H9 (cell line): ENCODE data around the gene TTC39A. TPM values are rescaled to one million over a fixed set of nuclear protein-coding genes. Genes with fewer than 3 reads are reported as not detected.

Experiments
- DNase-seq: peaks from one replicate; pipeline ENCODE4 v3.0.0-alpha.2; 2017
- H2AFZ ChIP-seq: one replicate; pipeline ENCODE4 v1.6.1; 2013; ENCODE audit warnings: mild to moderate bottlenecking, low read length, control low read depth, moderate library complexity
- H2AK5ac ChIP-seq: 2 replicates; pipeline ENCODE4 v1.6.1; 2013; ENCODE audit warnings: low read length, control low read depth, mixed read lengths; ENCODE audit not compliant: insufficient read length
- H2BK120ac ChIP-seq: one replicate; pipeline ENCODE4 v1.6.1; 2013; ENCODE audit warnings: low read depth, mild to moderate bottlenecking, low read length, control low read depth, inconsistent platforms; ENCODE audit not compliant: poor library complexity, severe bottlenecking
- H2BK12ac ChIP-seq: 2 replicates; pipeline ENCODE4 v1.6.1; 2013; ENCODE audit warnings: low read length, control low read depth, mixed read lengths, low read depth; ENCODE audit not compliant: insufficient read length
- H2BK15ac ChIP-seq: 2 replicates; pipeline ENCODE4 v1.6.1; 2013; ENCODE audit warnings: low read depth, low read length, control low read depth
- H2BK20ac ChIP-seq: one replicate; pipeline ENCODE4 v1.6.1; 2013; ENCODE audit warnings: low read depth, mild to moderate bottlenecking, low read length, control low read depth, inconsistent platforms; ENCODE audit not compliant: poor library complexity, severe bottlenecking
- H2BK5ac ChIP-seq: 2 replicates; pipeline ENCODE4 v1.6.1; 2013; ENCODE audit warnings: low read length, control low read depth, mixed read lengths; ENCODE audit not compliant: insufficient read length
- H3K14ac ChIP-seq: 2 replicates; pipeline ENCODE4 v1.6.1; 2013; ENCODE audit warnings: low read length, control low read depth; ENCODE audit not compliant: insufficient read depth
- H3K18ac ChIP-seq: 2 replicates; pipeline ENCODE4 v1.6.1; 2013; ENCODE audit warnings: low read depth, mild to moderate bottlenecking, mixed read lengths, low read length, control low read depth; ENCODE audit not compliant: insufficient read length
- H3K23ac ChIP-seq: 2 replicates; pipeline ENCODE4 v1.6.1; 2013; ENCODE audit warnings: low read length, control low read depth, mixed read lengths, low read depth; ENCODE audit not compliant: insufficient read length
- H3K23me2 ChIP-seq: 2 replicates; pipeline ENCODE4 v1.6.1; 2013; ENCODE audit warnings: low read depth, mild to moderate bottlenecking, mixed read lengths, low read length, control low read depth; ENCODE audit not compliant: insufficient read length, poor library complexity, severe bottlenecking
- H3K27ac ChIP-seq: 2 replicates; pipeline ENCODE4 v1.5.1; 2013; ENCODE audit warnings: low read length, control low read depth, mixed read lengths, low read depth; ENCODE audit not compliant: insufficient read length
- H3K27me3 ChIP-seq: 2 replicates; pipeline ENCODE4 v1.6.1; 2013; ENCODE audit warnings: low read length, control low read depth, inconsistent platforms; ENCODE audit not compliant: insufficient read depth
- H3K4ac ChIP-seq: 2 replicates; pipeline ENCODE4 v1.6.1; 2013; ENCODE audit warnings: low read depth, mild to moderate bottlenecking, control low read depth, inconsistent platforms, low read length, moderate library complexity
- H3K4me1 ChIP-seq: 2 replicates; pipeline ENCODE4 v1.6.1; 2013; ENCODE audit warnings: low read length, control low read depth, inconsistent platforms; ENCODE audit not compliant: insufficient read depth
- H3K4me2 ChIP-seq: 2 replicates; pipeline ENCODE4 v1.6.1; 2013; ENCODE audit warnings: low read length, control low read depth, mixed read lengths; ENCODE audit not compliant: insufficient read length, insufficient read depth
- H3K56ac ChIP-seq: 2 replicates; pipeline ENCODE4 v1.6.1; 2013; ENCODE audit warnings: low read depth, mild to moderate bottlenecking, mixed read lengths, low read length, control low read depth; ENCODE audit not compliant: insufficient read length
- H3K79me1 ChIP-seq: 2 replicates; pipeline ENCODE4 v1.6.1; 2013; ENCODE audit warnings: low read depth, mild to moderate bottlenecking, moderate library complexity, low read length, control low read depth, inconsistent platforms; ENCODE audit not compliant: insufficient read depth, poor library complexity, severe bottlenecking
- H3K79me2 ChIP-seq: 2 replicates; pipeline ENCODE4 v1.6.1; 2013; ENCODE audit warnings: low read length, control low read depth, inconsistent platforms; ENCODE audit not compliant: insufficient read depth
- H3K9ac ChIP-seq: 2 replicates; pipeline ENCODE4 v1.6.1; 2013; ENCODE audit warnings: low read length, control low read depth, mixed read lengths; ENCODE audit not compliant: insufficient read length; ENCODE audit errors: extremely low read depth
- H3K9me3 ChIP-seq: one replicate; pipeline ENCODE4 v1.6.1; 2013; ENCODE audit warnings: low read depth, low read length, inconsistent platforms; ENCODE audit not compliant: control insufficient read depth
- H3T11ph ChIP-seq: one replicate; pipeline ENCODE4 v1.6.1; 2013; ENCODE audit warnings: mild to moderate bottlenecking, low read length, control low read depth, inconsistent platforms
- H4K20me1 ChIP-seq: one replicate; pipeline ENCODE4 v1.6.1; 2013; ENCODE audit not compliant: control insufficient read depth, insufficient read length, insufficient read depth
- H4K5ac ChIP-seq: 2 replicates; pipeline ENCODE4 v1.6.1; 2013; ENCODE audit warnings: low read depth, mild to moderate bottlenecking, mixed read lengths, low read length, control low read depth; ENCODE audit not compliant: insufficient read length
- H4K8ac ChIP-seq: replicated peaks from 2 replicates; pipeline ENCODE4 v1.6.1; 2013; ENCODE audit warnings: low read length, control low read depth, mixed read lengths, low read depth; ENCODE audit not compliant: insufficient read length
- H4K91ac ChIP-seq: 2 replicates; pipeline ENCODE4 v1.6.1; 2013; ENCODE audit warnings: low read depth, mild to moderate bottlenecking, moderate library complexity, mixed read lengths, low read length, control low read depth; ENCODE audit not compliant: insufficient read length
- H3K27ac Mint-ChIP-seq, 3 experiments: 2 replicates in 2 of 3; 3 replicates in 1 of 3; pipeline ENCODE4 v1.8.0; 2020 to 2021; ENCODE audit warnings: mixed read lengths in 3 of 3, mild to moderate bottlenecking in 1 of 3, moderate library complexity in 1 of 3
- H3K27me3 Mint-ChIP-seq: 2 replicates; pipeline ENCODE4 v1.8.0; 2021; ENCODE audit warnings: low read depth, mild to moderate bottlenecking, moderate library complexity, mixed read lengths
- H3K36me3 Mint-ChIP-seq, 3 experiments: 2 replicates in 2 of 3; 3 replicates in 1 of 3; pipeline ENCODE4 v1.8.0; 2020 to 2021; ENCODE audit warnings: low read depth in 3 of 3, mixed read lengths in 3 of 3; ENCODE audit not compliant: insufficient read depth in 1 of 3
- H3K4me1 Mint-ChIP-seq, 2 experiments: 2 replicates each; pipeline ENCODE4 v1.8.0; 2020; ENCODE audit warnings: mixed read lengths in 2 of 2
- H3K4me3 Mint-ChIP-seq, 2 experiments: 2 replicates in 1 of 2; 3 replicates in 1 of 2; pipeline ENCODE4 v1.8.0; 2020 to 2021; ENCODE audit warnings: mild to moderate bottlenecking in 2 of 2, mixed read lengths in 2 of 2, moderate library complexity in 1 of 2
- H3K9me3 Mint-ChIP-seq, 2 experiments: 2 replicates in 1 of 2; 3 replicates in 1 of 2; pipeline ENCODE4 v1.8.0; 2020; ENCODE audit warnings: mild to moderate bottlenecking in 2 of 2, mixed read lengths in 2 of 2, moderate library complexity in 1 of 2
- WGBS: extraction: QIAGEN DNeasy Blood & Tissue Kit; methylation state at CpG from one replicate; pipeline ENCODE4 v1.1.7; 2013; ENCODE audit warnings: missing lambda C conversion rate, low lambda C conversion rate, mixed read lengths; ENCODE audit not compliant: insufficient read length; ENCODE audit errors: extremely low coverage; 5-methylcytosine and 5-hydroxymethylcytosine counted together
- total RNA-seq: library from RNA; stranded (reverse); gene quantifications from 2 replicates; pipeline ENCODE4 v1.2.1, GENCODE V29; 2021
- TF ChIP-seq, protein P1 (sequence below): fragments of 200-600 bp; sonication (generic); conservative IDR thresholded peaks from 3 replicates; pipeline ENCODE4 v1.8.0; 2021; ENCODE audit warnings: antibody characterized with exemption, mild to moderate bottlenecking

The TTC39A gene
- total RNA-seq, 1 experiment from 2014 or later, result 7.7 TPM

DNA sequence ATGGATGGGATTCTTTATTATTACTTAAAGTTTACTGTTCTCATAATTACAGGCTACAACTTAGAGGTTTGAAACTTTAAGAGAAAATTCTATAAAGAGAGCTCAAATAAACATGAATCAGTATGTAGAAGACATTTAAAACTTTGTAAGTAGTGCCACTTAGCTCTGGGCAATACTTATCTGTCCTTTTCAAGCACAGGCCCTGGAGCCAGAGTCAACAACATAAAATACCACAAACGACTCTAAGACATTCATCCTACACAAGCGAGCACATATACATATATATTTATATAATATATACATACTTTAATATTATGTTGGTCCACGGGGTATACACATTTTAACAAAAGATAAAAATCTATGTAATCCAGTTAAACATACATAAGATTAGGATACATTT is 24.1 kb upstream of the TTC39A start:
- H2AK5ac ChIP-seq, result no peak overlapping the region
- no peak overlapping the region for H2BK5ac ChIP-seq
- no peak overlapping the region for H3K18ac ChIP-seq
- no peak overlapping the region for H3K27ac Mint-ChIP-seq
- H3K9me3 ChIP-seq, result no peaks in the 10 kb centered on the region
- H2BK120ac ChIP-seq, result no peak overlapping the region
- H3T11ph ChIP-seq, result no peak overlapping the region
- no peak overlapping the region for H3K9ac ChIP-seq
- no peaks in the 10 kb centered on the region for H4K20me1 ChIP-seq
- no peak overlapping the region for H2BK12ac ChIP-seq
- H3K4me1 Mint-ChIP-seq, result no peaks in the 10 kb centered on the region; a peak in 1 of 4 replicates
- H3K27me3 Mint-ChIP-seq, result no peaks in the 10 kb centered on the region
- no peaks in the 10 kb centered on the region; the same call in 1 of the 2 replicates for H3K79me2 ChIP-seq
- no peak for DNase-seq
- no CpG with 5 or more reads among the region's 3 CpGs for WGBS
- no peak overlapping the region for H4K5ac ChIP-seq
- H3K4me1 ChIP-seq, result no peaks in the 10 kb centered on the region; the same call in 1 of the 2 replicates
- no peaks in the 10 kb centered on the region for H3K23me2 ChIP-seq
- H3K23ac ChIP-seq, result no peak overlapping the region
- no peaks in the 10 kb centered on the region for H3K27me3 ChIP-seq
- H2BK20ac ChIP-seq, result no peak overlapping the region
- H3K4ac ChIP-seq, result no peak overlapping the region
- H3K27ac ChIP-seq, result no peak overlapping the region
- H2BK15ac ChIP-seq, result no peak overlapping the region
- no peaks in the 10 kb centered on the region for H3K79me1 ChIP-seq
- TF ChIP-seq, protein P1, sequence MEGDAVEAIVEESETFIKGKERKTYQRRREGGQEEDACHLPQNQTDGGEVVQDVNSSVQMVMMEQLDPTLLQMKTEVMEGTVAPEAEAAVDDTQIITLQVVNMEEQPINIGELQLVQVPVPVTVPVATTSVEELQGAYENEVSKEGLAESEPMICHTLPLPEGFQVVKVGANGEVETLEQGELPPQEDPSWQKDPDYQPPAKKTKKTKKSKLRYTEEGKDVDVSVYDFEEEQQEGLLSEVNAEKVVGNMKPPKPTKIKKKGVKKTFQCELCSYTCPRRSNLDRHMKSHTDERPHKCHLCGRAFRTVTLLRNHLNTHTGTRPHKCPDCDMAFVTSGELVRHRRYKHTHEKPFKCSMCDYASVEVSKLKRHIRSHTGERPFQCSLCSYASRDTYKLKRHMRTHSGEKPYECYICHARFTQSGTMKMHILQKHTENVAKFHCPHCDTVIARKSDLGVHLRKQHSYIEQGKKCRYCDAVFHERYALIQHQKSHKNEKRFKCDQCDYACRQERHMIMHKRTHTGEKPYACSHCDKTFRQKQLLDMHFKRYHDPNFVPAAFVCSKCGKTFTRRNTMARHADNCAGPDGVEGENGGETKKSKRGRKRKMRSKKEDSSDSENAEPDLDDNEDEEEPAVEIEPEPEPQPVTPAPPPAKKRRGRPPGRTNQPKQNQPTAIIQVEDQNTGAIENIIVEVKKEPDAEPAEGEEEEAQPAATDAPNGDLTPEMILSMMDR, result no peak
- H3K9me3 Mint-ChIP-seq, result no peaks in the 10 kb centered on the region
- no peak overlapping the region for H4K91ac ChIP-seq
- no peak overlapping the region for H3K56ac ChIP-seq
- H3K4me3 Mint-ChIP-seq, result no peak overlapping the region
- H3K4me2 ChIP-seq, result no peak overlapping the region
- no peak overlapping the region for H3K14ac ChIP-seq
- H4K8ac ChIP-seq, result no peak overlapping the region
- peaks cover 3 to 13% (median 11%) of the 10 kb centered on the region in 3 experiments; a peak in 6 of 7 replicates for H3K36me3 Mint-ChIP-seq
- H2AFZ ChIP-seq, result no peak overlapping the region
